ENCODE results near the gene MFSD12. TPM values are rescaled to one million over a fixed set of nuclear protein-coding genes. Genes with fewer than 3 reads are reported as not detected.

Gene MFSD12
- total and polyA plus RNA-seq, 7 donors: 2.4 to 53.5 (median 22.1) TPM

- Histone ChIP-seq H3K36me3 (peaks cover 0 to 16% (median 3%) of the 10 kb centered on the region in 4 donors), H3K27me3 (no peaks in the 10 kb centered on the region), H3K27ac (no peak overlapping the region), H3K4me3 (no peak overlapping the region), H3K4me1 (no peaks in the 10 kb centered on the region), H3K9me3 (no peaks in the 10 kb centered on the region)
- WGBS, 2 donors: 90 to 91% methylated on average over 36 of the region's 36 CpGs
- no peak for DNase-seq
- intact Hi-C loops (cut with DNase I): no loop called here
- TF ChIP-seq EP300 (IDR thresholded peaks at IDR 0.05) (no peak), POLR2A (IDR thresholded peaks at IDR 0.05) (no peak), CTCF (IDR thresholded peaks at IDR 0.05) (no peak), POLR2AphosphoS5 (IDR thresholded peaks at IDR 0.05) (no peak)
These were observed 9.6 kb downstream of the MFSD12 start for GRCh38 chr19:3547767-3548282.

GRCh38 chr19:3547301-3547731 is 10.1 kb downstream of the MFSD12 start:
- Histone ChIP-seq H3K9me3 (no peaks in the 10 kb centered on the region), H3K4me1 (no peaks in the 10 kb centered on the region), H3K36me3 (peaks cover 0 to 16% (median 3%) of the 10 kb centered on the region in 4 donors), H3K27ac (no peak overlapping the region), H3K4me3 (no peak overlapping the region), H3K27me3 (no peaks in the 10 kb centered on the region)
- TF ChIP-seq POLR2A (IDR thresholded peaks at IDR 0.05) (no peak), CTCF (IDR thresholded peaks at IDR 0.05) (peak in 2 of 4 experiments; percentile 11 to 37), EP300 (IDR thresholded peaks at IDR 0.05) (no peak)
- intact Hi-C loops (cut with DNase I): no loop called here
- 87 to 93% methylated on average over 15 of the region's 15 CpGs for WGBS, 2 donors
- no peak for DNase-seq

GRCh38 chr19:3546119-3546518 is 11.3 kb downstream of the MFSD12 start:
- H3K9me3 ChIP-seq: no peaks in the 10 kb centered on the region
- no peak overlapping the region for H3K4me3 ChIP-seq
- no peak for TF ChIP-seq POLR2A (IDR thresholded peaks at IDR 0.05)
- TF ChIP-seq CTCF (IDR thresholded peaks at IDR 0.05): no peak
- TF ChIP-seq EP300 (IDR thresholded peaks at IDR 0.05): no peak
- no peak for TF ChIP-seq POLR2AphosphoS5 (IDR thresholded peaks at IDR 0.05)
- no peak for DNase-seq
- intact Hi-C loops (cut with DNase I): no loop called here
- peaks cover 0 to 16% (median 3%) of the 10 kb centered on the region in 4 donors for H3K36me3 ChIP-seq
- H3K27me3 ChIP-seq: no peaks in the 10 kb centered on the region
- H3K4me1 ChIP-seq: no peaks in the 10 kb centered on the region
- 82 to 88% methylated on average over 23 of the region's 23 CpGs for WGBS, 2 donors
- no peak overlapping the region for H3K27ac ChIP-seq

- DNase-seq: no peak
- intact Hi-C loops (cut with DNase I): loop anchor here (1.0 kb wide), 1 partner anchor 73 kb away; no protein-coding TSS in a partner anchor
- WGBS, 2 donors: 77 to 78% methylated on average over 10 of the region's 10 CpGs
- TF ChIP-seq POLR2AphosphoS5 (IDR thresholded peaks at IDR 0.05) (no peak), POLR2A (IDR thresholded peaks at IDR 0.05) (no peak), EP300 (IDR thresholded peaks at IDR 0.05) (no peak), CTCF (IDR thresholded peaks at IDR 0.05) (no peak)
- no peak overlapping the region for H3K27ac ChIP-seq
- no peaks in the 10 kb centered on the region for H3K9me3 ChIP-seq
- H3K4me3 ChIP-seq: no peak overlapping the region
- no peaks in the 10 kb centered on the region for H3K4me1 ChIP-seq
- H3K36me3 ChIP-seq: peaks cover 0 to 16% (median under 1%) of the 10 kb centered on the region in 4 donors
- H3K27me3 ChIP-seq: no peaks in the 10 kb centered on the region
These were observed 11.7 kb downstream of the MFSD12 start for GRCh38 chr19:3545669-3546034.
